GM13977 (cell line): Measurements from ENCODE around the gene HHAT.

Experiments
- DNase-seq: peaks from one replicate; pipeline ENCODE4 v3.0.0; 2012; ENCODE audit warnings: low spot score
- CTCF ChIP-seq: IDR thresholded peaks from 2 replicates; pipeline ENCODE4 v1.5.1; 2012; ENCODE audit warnings: mild to moderate bottlenecking, control low read depth; ENCODE audit not compliant: insufficient read depth; ENCODE audit errors: extremely low read depth, missing control alignments
- in situ Hi-C: fragments of 300-500 bp; cut with MboI; formaldehyde crosslinking; loops from one replicate; pipeline ENCODE4 v1.12.0; 2022; ENCODE audit warnings: low sequenced_read_pairs, low pct_unique_long_range_greater_than_20kb, mixed read lengths, inconsistent platforms; ENCODE audit not compliant: unreplicated experiment

HHAT gene

GRCh38 chr1:210536254-210536961, 207.7 kb downstream of the HHAT start:
- no peak for TF ChIP-seq CTCF
- in situ Hi-C loops = no loop called here
- DNase-seq = no peak

- in situ Hi-C loops = no loop called here
- no peak for DNase-seq
- no peak for TF ChIP-seq CTCF
Measured at GRCh38 chr1:210540288-210540687, 211.6 kb downstream of the HHAT start.

GRCh38 chr1:210541680-210542358, 213.1 kb downstream of the HHAT start:
- DNase-seq = no peak
- in situ Hi-C loops = no loop called here

GRCh38 chr1:210551899-210552298, 223.2 kb downstream of the HHAT start:
- DNase-seq = no peak
- in situ Hi-C loops = no loop called here
- TF ChIP-seq CTCF = no peak

More at GRCh38 chr1:210541680-210542358, 213.1 kb downstream of the HHAT start:
- TF ChIP-seq CTCF = no peak

- no peak for TF ChIP-seq CTCF
- no peak for DNase-seq
- in situ Hi-C loops = no loop called here
Measured at GRCh38 chr1:210553711-210554110, 225.0 kb downstream of the HHAT start.

- no peak for TF ChIP-seq CTCF
- in situ Hi-C loops = no loop called here
Measured at GRCh38 chr1:210554382-210554781, 225.7 kb downstream of the HHAT start.

More at GRCh38 chr1:210554382-210554781, 225.7 kb downstream of the HHAT start:
- no peak for DNase-seq
